Measurements from ENCODE around the gene KLF13. TPM values are rescaled to one million over a fixed set of nuclear protein-coding genes. Genes with fewer than 3 reads are reported as not detected.
A peak's percentile ranks its signal among the peaks of the same experiment; 100 is the strongest.

The KLF13 gene
- polyA plus RNA-seq, 1 donor (not counting 4 experiments of a cell fraction or from before 2014, with no cell fraction given), result 66.7 TPM

GRCh38 chr15:31405200-31405920 is 78.7 kb downstream of the KLF13 start:
- peak; percentile 39 for FAIRE-seq
- Histone ChIP-seq H3K27ac (ENCODE audit: control insufficient read depth, insufficient read depth, low read length) (no peak overlapping the region), H3K79me2 (ENCODE audit: control insufficient read depth, insufficient read depth, low read length) (no peaks in the 10 kb centered on the region), H3K36me3 (ENCODE audit: control insufficient read depth in 2 of 2, extremely low read depth in 1 of 2, insufficient read depth in 2 of 2, low read length in 2 of 2) (no peaks in the 10 kb centered on the region), H3K4me1 (ENCODE audit: control insufficient read depth, extremely low read depth, insufficient read depth, low read length) (peaks cover 21% of the 10 kb centered on the region), H3K27me3 (ENCODE audit: control insufficient read depth, extremely low read depth, insufficient read depth, low read length) (no peaks in the 10 kb centered on the region), H3K9me1 (ENCODE audit: control insufficient read depth, extremely low read depth, insufficient read depth, low read length) (no peaks in the 10 kb centered on the region), H3K9ac (ENCODE audit: control insufficient read depth, extremely low read depth, insufficient read depth, low read length) (no peak overlapping the region), H3K9me3 (ENCODE audit: control insufficient read depth, low read depth, low read length) (no peaks in the 10 kb centered on the region), H4K20me1 (ENCODE audit: control insufficient read depth, extremely low read depth, insufficient read depth, low read length) (no peaks in the 10 kb centered on the region), H3K4me2 (ENCODE audit: control insufficient read depth, extremely low read depth, insufficient read depth, low read depth, low read length) (no peak overlapping the region), H3K4me3 (ENCODE audit: control insufficient read depth in 2 of 3, extremely low read depth in 1 of 3, insufficient read depth in 2 of 3, low read depth in 1 of 3, low read length in 3 of 3) (no peak overlapping the region), H2AFZ (ENCODE audit: control insufficient read depth, low read length) (no peak overlapping the region)
- dilution Hi-C loops (cut with MboI; ENCODE audit: extremely low pct_ligation_motif_present, low sequenced_read_pairs), result no loop called here
- DNase-seq (ENCODE audit: low read depth, low spot score), result no peak
- TF ChIP-seq CTCF (optimal IDR thresholded peaks at IDR 0.05 in 1 of 3, IDR thresholded peaks at IDR 0.05 in 1 of 3, conservative IDR thresholded peaks at IDR 0.05 in 1 of 3; ENCODE audit: extremely low read depth in 1 of 3, insufficient read depth in 2 of 3, low read length in 3 of 3), result no peak
- no peak for TF ChIP-seq EZH2 (IDR thresholded peaks at IDR 0.05; ENCODE audit: low read length)

GRCh38 chr15:31407376-31407775 is 80.7 kb downstream of the KLF13 start:
- dilution Hi-C loops (cut with MboI; ENCODE audit: extremely low pct_ligation_motif_present, low sequenced_read_pairs), result no loop called here
- H3K4me3 ChIP-seq (ENCODE audit: control insufficient read depth in 2 of 3, extremely low read depth in 1 of 3, insufficient read depth in 2 of 3, low read depth in 1 of 3, low read length in 3 of 3), result no peak overlapping the region
- H3K27me3 ChIP-seq (ENCODE audit: control insufficient read depth, extremely low read depth, insufficient read depth, low read length), result no peaks in the 10 kb centered on the region
- DNase-seq (ENCODE audit: low read depth, low spot score) (no peak), FAIRE-seq (no peak)
- TF ChIP-seq CTCF (optimal IDR thresholded peaks at IDR 0.05 in 1 of 3, IDR thresholded peaks at IDR 0.05 in 1 of 3, conservative IDR thresholded peaks at IDR 0.05 in 1 of 3; ENCODE audit: extremely low read depth in 1 of 3, insufficient read depth in 2 of 3, low read length in 3 of 3) (no peak), EZH2 (IDR thresholded peaks at IDR 0.05; ENCODE audit: low read length) (no peak)
- H3K9ac ChIP-seq (ENCODE audit: control insufficient read depth, extremely low read depth, insufficient read depth, low read length), result no peak overlapping the region
- H3K4me1 ChIP-seq (ENCODE audit: control insufficient read depth, extremely low read depth, insufficient read depth, low read length), result peaks cover 24% of the 10 kb centered on the region
- no peaks in the 10 kb centered on the region for H3K79me2 ChIP-seq (ENCODE audit: control insufficient read depth, insufficient read depth, low read length)
- H3K9me3 ChIP-seq (ENCODE audit: control insufficient read depth, low read depth, low read length), result no peaks in the 10 kb centered on the region
- no peaks in the 10 kb centered on the region for H3K36me3 ChIP-seq (ENCODE audit: control insufficient read depth in 2 of 2, extremely low read depth in 1 of 2, insufficient read depth in 2 of 2, low read length in 2 of 2)
- H3K27ac ChIP-seq (ENCODE audit: control insufficient read depth, insufficient read depth, low read length), result no peak overlapping the region
- H3K4me2 ChIP-seq (ENCODE audit: control insufficient read depth, extremely low read depth, insufficient read depth, low read depth, low read length), result no peak overlapping the region
- no peaks in the 10 kb centered on the region for H3K9me1 ChIP-seq (ENCODE audit: control insufficient read depth, extremely low read depth, insufficient read depth, low read length)
- H2AFZ ChIP-seq (ENCODE audit: control insufficient read depth, low read length), result no peak overlapping the region
- no peaks in the 10 kb centered on the region for H4K20me1 ChIP-seq (ENCODE audit: control insufficient read depth, extremely low read depth, insufficient read depth, low read length)
